Right lobe of liver (tissue), 4 donors: ENCODE data around the gene DNMBP.

Source experiments
- POLR2A ChIP-seq: fragments of 450-650 bp; IDR thresholded peaks from one replicate; pipeline ENCODE4 v1.6.1; 2017; ENCODE audit warnings: antibody characterized with exemption, mild to moderate bottlenecking
- TF ChIP-seq, protein P1 (sequence below), 4 donors: fragments of 200-600 bp in 3 of 4; fragments of 450-650 bp in 1 of 4; IDR thresholded peaks; one replicate each; pipeline versions ENCODE4 v1.5.1 to v1.8.0; 2016 to 2022; ENCODE audit warnings: antibody characterized with exemption in 4 of 4, mild to moderate bottlenecking in 2 of 4
- donor health status: DM: no; HTN: no; CAD: no.
- donor health status: DM: no; HTN: no; CAD: no.
- donor health status: DM: no; HTN: yes; CAD: no.

DNA sequence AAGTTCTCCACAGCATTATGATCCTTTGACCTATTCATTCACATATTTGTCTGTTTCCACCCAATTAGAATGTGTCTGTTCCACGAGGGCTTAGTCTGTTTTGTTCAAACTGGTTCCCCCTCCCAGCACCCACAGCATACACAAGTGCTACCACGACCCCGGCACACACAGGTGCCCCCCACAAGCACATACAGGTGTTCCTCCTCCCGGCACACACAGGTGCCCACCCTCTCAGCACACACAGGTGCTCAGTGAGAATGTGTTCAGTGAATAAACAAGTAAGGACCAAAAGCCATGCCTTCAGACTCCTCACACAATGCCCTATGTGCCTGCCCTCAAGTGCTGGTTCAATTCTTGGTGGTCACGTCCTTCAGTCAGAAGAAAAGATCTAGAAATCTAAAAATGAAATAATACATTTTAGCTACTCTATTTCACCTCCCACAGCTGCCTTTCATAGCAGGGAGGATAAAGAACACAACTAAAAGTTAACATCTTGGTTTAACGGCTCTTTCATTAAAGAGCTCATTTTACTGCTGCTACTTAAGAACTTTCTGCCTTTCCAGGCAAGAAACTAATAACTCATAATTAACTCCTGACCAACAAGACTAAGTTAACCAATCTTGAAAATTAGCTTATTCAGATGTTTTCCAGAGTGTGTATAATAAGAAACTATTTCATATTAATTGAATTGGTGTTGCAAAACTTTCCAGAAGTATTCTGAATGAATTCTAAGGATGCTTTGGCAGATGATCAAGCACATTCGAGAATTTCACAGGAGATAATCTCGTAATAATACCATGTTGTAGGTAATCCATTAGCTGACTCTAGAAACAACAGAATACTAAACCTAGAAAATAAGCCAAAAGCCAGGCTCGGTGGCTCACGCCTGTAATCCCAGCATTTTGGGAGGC lies 2.3 kb downstream of the DNMBP start:
- TF ChIP-seq, protein P1, sequence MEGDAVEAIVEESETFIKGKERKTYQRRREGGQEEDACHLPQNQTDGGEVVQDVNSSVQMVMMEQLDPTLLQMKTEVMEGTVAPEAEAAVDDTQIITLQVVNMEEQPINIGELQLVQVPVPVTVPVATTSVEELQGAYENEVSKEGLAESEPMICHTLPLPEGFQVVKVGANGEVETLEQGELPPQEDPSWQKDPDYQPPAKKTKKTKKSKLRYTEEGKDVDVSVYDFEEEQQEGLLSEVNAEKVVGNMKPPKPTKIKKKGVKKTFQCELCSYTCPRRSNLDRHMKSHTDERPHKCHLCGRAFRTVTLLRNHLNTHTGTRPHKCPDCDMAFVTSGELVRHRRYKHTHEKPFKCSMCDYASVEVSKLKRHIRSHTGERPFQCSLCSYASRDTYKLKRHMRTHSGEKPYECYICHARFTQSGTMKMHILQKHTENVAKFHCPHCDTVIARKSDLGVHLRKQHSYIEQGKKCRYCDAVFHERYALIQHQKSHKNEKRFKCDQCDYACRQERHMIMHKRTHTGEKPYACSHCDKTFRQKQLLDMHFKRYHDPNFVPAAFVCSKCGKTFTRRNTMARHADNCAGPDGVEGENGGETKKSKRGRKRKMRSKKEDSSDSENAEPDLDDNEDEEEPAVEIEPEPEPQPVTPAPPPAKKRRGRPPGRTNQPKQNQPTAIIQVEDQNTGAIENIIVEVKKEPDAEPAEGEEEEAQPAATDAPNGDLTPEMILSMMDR (IDR thresholded peaks at IDR 0.05) = no peak
- no peak for TF ChIP-seq POLR2A
